Right atrium auricular region (tissue), 2 donors: ENCODE results near the gene ARMH1. TPM values are rescaled to one million over a fixed set of nuclear protein-coding genes. Genes with fewer than 3 reads are reported as not detected.

Experiments
- DNase-seq: peaks from one replicate; pipeline ENCODE4 v3.0.0-alpha.2; 2019; ENCODE audit warnings: low spot score
- H3K27ac ChIP-seq, 2 donors: fragments of 200-600 bp; sonication (generic); 1 replicate in 1 of 2; 2 replicates in 1 of 2; pipeline ENCODE4 v1.5.1; 2016 to 2019
- H3K27me3 ChIP-seq, 2 donors: fragments of 200-600 bp; sonication (generic); one replicate each; pipeline versions ENCODE4 v1.5.1 to v1.6.0; 2017 to 2019
- H3K36me3 ChIP-seq: fragments of 200-600 bp; sonication (generic); one replicate; pipeline ENCODE4 v1.5.1; 2016
- H3K4me1 ChIP-seq, 2 donors: fragments of 200-600 bp; sonication (generic); one replicate each; pipeline versions ENCODE4 v1.5.1 to v1.6.0; 2017 to 2019
- H3K4me3 ChIP-seq, 2 donors: fragments of 200-600 bp; sonication (generic); 1 replicate in 1 of 2; 2 replicates in 1 of 2; pipeline ENCODE4 v1.5.1; 2017 to 2019; ENCODE audit warnings: mild to moderate bottlenecking in 1 of 2, moderate library complexity in 1 of 2
- H3K9me3 ChIP-seq, 2 donors: fragments of 200-600 bp; sonication (generic); one replicate each; pipeline ENCODE4 v1.5.1; 2019
- CTCF ChIP-seq, 2 donors: fragments of 200-600 bp; sonication (generic); IDR thresholded peaks; one replicate each; pipeline ENCODE4 v1.5.1; 2019; ENCODE audit warnings: antibody characterized with exemption in 2 of 2
- total RNA-seq, 2 donors: library from RNA; depleted of rRNA; stranded (reverse); fragments of >200 nt; gene quantifications; one replicate each; pipeline ENCODE4 v1.1.0, GENCODE V29; 2016

The ARMH1 gene
- total RNA-seq, 2 donors from 2014 or later = 0.19 to 5.2 TPM

- H3K4me3 ChIP-seq = peak overlapping the region; percentile 79 to 85
- DNase-seq = peak; percentile 94
- peaks cover 0 to 38% of the 10 kb centered on the region in 2 donors for H3K4me1 ChIP-seq
- H3K9me3 ChIP-seq = no peaks in the 10 kb centered on the region
- H3K36me3 ChIP-seq = peaks cover 36% of the 10 kb centered on the region
- no peak for TF ChIP-seq CTCF (IDR thresholded peaks at IDR 0.05)
- H3K27me3 ChIP-seq = no peaks in the 10 kb centered on the region
- H3K27ac ChIP-seq = peak overlapping the region; percentile 91 to 95
These were observed 42.6 kb upstream of the ARMH1 start for GRCh38 chr1:44631647-44632539.

GRCh38 chr1:44632598-44632997 lies 41.9 kb upstream of the ARMH1 start:
- no peak for TF ChIP-seq CTCF (IDR thresholded peaks at IDR 0.05)
- Histone ChIP-seq H3K4me1 (peaks cover 0 to 45% of the 10 kb centered on the region in 2 donors), H3K36me3 (peaks cover 43% of the 10 kb centered on the region), H3K9me3 (no peaks in the 10 kb centered on the region), H3K27ac (peak overlapping the region; percentile 91 to 95), H3K27me3 (no peaks in the 10 kb centered on the region), H3K4me3 (peak overlapping the region; percentile 79 to 85)
- no peak for DNase-seq

GRCh38 chr1:44634606-44635189 lies 39.8 kb upstream of the ARMH1 start:
- TF ChIP-seq CTCF (IDR thresholded peaks at IDR 0.05) = no peak
- DNase-seq = no peak
- no peaks in the 10 kb centered on the region for H3K9me3 ChIP-seq
- H3K4me1 ChIP-seq = peaks cover 0 to 65% of the 10 kb centered on the region in 2 donors
- H3K27ac ChIP-seq = no peak overlapping the region
- no peaks in the 10 kb centered on the region for H3K27me3 ChIP-seq
- H3K36me3 ChIP-seq = peaks cover 57% of the 10 kb centered on the region
- no peak overlapping the region for H3K4me3 ChIP-seq

GRCh38 chr1:44635439-44635838 lies 39.1 kb upstream of the ARMH1 start:
- peaks cover 57% of the 10 kb centered on the region for H3K36me3 ChIP-seq
- H3K4me3 ChIP-seq = no peak overlapping the region
- peaks cover 0 to 69% of the 10 kb centered on the region in 2 donors for H3K4me1 ChIP-seq
- no peaks in the 10 kb centered on the region for H3K27me3 ChIP-seq
- no peak for DNase-seq
- no peak overlapping the region for H3K27ac ChIP-seq
- no peaks in the 10 kb centered on the region for H3K9me3 ChIP-seq
- TF ChIP-seq CTCF (IDR thresholded peaks at IDR 0.05) = no peak

GRCh38 chr1:44636083-44636687 lies 38.3 kb upstream of the ARMH1 start:
- H3K4me3 ChIP-seq = no peak overlapping the region
- H3K4me1 ChIP-seq = peaks cover 0 to 77% of the 10 kb centered on the region in 2 donors
- no peaks in the 10 kb centered on the region for H3K9me3 ChIP-seq
- no peak for DNase-seq
- peak overlapping the region; percentile 25 to 64 for H3K27ac ChIP-seq
- no peaks in the 10 kb centered on the region for H3K27me3 ChIP-seq
- peaks cover 61% of the 10 kb centered on the region for H3K36me3 ChIP-seq
- no peak for TF ChIP-seq CTCF (IDR thresholded peaks at IDR 0.05)
